T47D (cell line): ENCODE data around the gene POFUT1.
"Not testable (repeated sequence)": the region's sequence is repeated elsewhere in the genome, so short reads cannot be mapped to it uniquely, and the experiment has no call there.

ENCODE experiments used
- DNase-seq, 2 experiments: peaks; one replicate each; pipeline versions ENCODE4 v3.0.0 to v3.0.0-alpha.2; 2011 to 2012; ENCODE audit warnings: low read depth in 1 of 2, low spot score in 1 of 2
- JUND ChIP-seq: IDR thresholded peaks from 2 replicates; pipeline ENCODE4 v1.6.1; 2012; ENCODE audit warnings: low read depth
- in situ Hi-C: cut with HindIII; loops from 2 replicates; pipeline ENCODE4 v1.10.0; 2016; ENCODE audit warnings: low sequenced_read_pairs, low pct_unique_long_range_greater_than_20kb

POFUT1 gene

DNA sequence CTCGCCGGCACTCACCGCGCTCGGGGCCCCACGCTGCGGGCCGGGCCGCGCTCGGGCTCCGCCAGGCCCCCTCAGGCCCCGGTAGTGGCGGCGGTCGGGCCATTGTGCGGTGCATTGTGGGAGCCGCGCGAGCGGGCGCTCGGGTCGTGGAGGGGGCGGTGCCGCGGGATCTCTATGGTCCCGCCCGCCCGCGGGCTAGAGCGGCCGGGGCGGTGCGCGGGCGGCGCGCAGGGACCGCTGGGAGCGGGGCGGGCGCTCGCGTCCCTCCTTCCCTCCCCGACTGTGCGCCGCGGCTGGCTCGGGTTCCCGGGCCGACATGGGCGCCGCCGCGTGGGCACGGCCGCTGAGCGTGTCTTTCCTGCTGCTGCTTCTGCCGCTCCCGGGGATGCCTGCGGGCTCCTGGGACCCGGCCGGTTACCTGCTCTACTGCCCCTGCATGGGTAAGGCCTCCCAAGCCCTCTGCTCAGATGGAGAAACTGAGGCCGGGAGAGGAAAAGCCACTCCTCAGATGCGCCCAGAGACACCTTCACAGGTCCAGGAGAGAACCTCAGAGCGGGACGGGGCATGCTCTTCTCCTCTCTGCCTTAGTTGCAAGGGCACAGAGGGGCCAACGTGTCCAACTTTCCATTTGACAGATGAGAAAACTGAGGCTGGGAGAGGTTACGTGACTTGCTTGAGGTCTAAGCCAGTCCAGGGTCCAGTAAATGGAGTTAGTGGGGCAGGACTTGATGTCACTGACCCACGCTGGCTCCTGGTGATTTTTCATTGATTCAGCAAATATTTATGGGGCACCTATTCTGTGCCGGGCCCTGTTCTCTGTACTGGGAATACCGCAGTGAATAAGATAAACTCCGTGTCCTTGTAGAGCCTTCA, at the start of gene POFUT1, which contains the start of gene PLAGL2:
Gene POFUT1, plus strand, starts transcription at position 255 of the 873 bp plus-strand sequence. Its CDS starts 62 bp downstream, at position 317.
Gene PLAGL2, minus strand, starts transcription at position 118 of the 873 bp plus-strand sequence. CDS start 5,565 bp downstream, outside the sequence.
- peak; percentile 95 to 98 for DNase-seq
- TF ChIP-seq JUND: no peak
- in situ Hi-C loops: no loop called here

DNA sequence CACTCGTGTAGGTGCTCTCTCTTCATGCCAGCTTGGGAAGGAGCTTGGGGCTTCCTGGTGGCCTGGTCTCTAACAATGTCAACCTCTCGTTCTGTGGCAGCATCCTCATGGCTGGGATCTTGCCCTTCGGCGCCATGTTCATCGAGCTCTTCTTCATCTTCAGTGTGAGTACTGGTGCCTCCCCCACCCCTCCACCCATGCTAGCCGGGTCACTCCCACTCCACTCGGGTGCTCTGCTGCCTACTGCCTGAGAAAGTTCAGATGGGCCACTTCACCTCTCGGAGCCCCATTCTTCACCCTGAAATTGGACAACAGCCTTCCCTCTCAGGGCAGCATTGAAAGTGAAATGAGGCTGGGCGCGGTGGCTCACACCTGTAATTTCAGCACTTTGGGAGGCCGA, 49.3 kb upstream of the POFUT1 start:
- in situ Hi-C loops: no loop called here
- no peak for DNase-seq
- TF ChIP-seq JUND: no peak

DNA sequence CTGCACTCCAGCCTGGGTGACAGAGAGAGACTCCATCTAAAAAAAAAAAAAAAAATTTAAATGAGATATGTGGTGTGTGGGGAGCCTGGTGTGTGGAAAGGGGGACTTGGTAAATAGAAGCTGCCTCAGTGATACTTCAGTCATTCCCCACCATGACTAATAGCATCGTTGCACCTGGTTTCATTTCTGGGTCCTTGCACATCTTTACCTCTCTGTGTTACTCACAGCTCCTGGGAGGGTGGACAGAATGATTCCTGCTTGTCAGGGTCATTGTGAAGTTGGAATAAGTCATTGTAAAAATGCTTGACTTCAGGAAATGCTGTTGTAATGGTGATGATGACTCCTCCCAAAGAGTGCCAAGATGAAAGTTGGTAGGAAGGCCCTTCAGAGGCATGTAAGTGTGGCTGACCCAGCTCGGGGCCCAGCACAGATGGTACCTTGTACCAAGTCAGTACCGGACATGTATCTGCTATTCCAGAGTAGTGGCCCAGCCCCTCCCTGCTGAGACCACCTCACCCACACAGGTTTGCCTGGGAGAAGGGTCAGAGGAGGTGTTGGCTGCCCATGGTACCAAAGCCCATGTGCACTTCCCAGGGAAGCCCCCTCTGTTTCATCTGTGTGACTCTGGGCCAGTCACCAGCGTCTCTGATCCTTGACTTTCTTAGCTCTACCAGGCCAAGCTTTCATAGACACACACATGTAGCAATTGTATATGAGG, 48.6 kb upstream of the POFUT1 start:
- DNase-seq: no peak
- no peak for TF ChIP-seq JUND
- in situ Hi-C loops: no loop called here

DNA sequence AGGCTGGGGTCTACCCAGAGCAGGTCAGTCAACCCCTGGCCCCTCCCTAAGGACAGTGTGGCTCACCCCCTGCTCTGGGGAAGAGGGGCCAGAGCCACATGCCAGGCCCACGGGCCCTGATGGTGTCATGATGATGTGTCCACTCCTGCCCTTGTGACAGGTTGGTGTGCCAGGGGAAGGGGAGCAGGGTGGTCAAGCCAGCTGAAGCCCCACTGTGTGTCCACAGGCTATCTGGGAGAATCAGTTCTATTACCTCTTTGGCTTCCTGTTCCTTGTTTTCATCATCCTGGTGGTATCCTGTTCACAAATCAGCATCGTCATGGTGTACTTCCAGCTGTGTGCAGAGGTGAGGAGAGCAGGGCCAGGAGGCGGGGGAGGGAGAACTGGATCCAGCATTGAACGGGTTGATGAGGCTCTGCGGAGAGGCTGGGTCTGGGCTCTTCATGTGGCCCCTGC, 47.9 kb upstream of the POFUT1 start:
- in situ Hi-C loops: no loop called here
- no peak for TF ChIP-seq JUND
- DNase-seq: no peak

DNA sequence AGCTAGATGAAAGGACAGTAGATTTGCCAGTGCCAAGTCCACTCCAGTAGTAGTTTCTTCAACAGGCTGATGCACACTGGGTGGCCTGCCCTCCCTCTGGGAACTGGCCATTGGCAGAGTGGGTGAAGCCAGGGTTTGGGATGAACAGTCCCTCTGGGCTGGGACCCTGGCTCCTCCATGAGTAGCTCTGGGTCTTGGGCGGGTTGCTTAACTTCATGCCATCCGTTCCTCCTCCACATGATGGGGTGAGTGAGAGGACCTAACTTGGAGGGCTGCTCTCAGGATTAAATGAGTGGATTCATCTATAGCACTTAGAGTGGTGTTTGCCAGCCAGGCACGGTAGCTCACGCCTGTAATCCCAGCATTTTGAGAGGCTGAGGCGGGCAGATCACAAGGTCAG, 47.3 kb upstream of the POFUT1 start:
- in situ Hi-C loops: no loop called here
- no peak for DNase-seq
- TF ChIP-seq JUND: no peak

DNA sequence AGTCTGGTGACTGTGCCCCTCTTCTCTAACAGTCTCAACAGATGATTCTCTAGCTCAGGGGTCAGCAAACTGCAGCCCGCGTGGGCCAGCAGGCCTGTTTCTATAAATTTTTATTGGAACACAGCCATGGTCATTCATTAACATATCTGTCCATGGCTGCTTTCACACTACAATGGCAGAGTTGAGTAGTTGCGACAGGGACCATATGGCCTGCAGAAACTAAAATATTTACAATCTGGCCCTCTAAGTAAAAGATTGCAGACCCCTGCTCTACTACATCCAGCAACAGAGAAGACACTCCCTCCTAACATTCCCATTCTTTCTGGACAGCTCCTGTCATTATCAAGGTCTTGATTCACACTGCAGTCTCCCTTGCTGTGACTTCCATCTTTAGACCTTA, 45.3 kb upstream of the POFUT1 start:
- in situ Hi-C loops: no loop called here
- no peak for DNase-seq
- TF ChIP-seq JUND: no peak

DNA sequence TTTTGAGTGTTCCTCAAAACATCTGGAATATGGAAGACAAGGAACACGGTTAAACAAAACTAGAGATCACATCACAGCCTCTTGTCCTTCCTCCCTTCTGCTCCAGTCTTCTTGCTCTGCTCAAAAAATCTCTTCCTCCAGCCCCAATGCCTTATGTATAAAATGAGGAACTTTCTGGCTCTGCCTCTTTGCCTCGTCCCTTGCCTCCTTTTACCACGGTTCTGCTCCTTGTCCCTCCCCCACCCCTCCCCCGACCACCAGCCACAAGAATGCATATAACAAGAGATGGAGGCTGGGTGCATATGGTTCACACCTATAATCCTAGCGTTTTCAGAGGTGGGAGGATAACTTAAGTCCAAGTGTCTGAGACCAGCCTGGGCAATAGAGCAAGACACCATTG, 43.7 kb upstream of the POFUT1 start:
- in situ Hi-C loops: no loop called here
- TF ChIP-seq JUND: no peak
- no peak for DNase-seq

DNA sequence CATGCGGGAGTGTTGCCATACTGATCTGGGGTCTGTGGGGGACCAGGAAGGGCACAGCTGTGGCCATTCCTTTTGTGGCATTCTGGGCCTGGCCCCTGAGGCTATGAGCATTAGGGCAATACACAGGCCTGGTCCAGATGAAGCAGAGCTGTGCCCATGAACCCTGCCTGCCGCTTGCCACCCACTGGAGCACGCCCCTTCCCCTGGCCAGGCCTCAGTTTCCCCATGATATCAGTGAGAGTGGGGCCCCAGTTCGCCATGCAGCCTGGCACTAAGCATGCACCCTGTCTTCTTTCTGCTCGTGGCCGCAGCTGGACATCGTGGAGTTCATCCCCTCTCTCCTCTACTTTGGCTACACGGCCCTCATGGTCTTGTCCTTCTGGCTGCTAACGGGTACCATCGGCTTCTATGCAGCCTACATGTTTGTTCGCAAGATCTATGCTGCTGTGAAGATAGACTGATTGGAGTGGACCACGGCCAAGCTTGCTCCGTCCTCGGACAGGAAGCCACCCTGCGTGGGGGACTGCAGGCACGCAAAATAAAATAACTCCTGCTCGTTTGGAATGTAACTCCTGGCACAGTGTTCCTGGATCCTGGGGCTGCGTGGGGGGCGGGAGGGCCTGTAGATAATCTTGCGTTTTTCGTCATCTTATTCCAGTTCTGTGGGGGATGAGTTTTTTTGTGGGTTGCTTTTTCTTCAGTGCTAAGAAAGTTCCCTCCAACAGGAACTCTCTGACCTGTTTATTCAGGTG, 42.5 kb upstream of the POFUT1 start:
- TF ChIP-seq JUND: no peak
- in situ Hi-C loops: no loop called here
- DNase-seq: no peak

DNA sequence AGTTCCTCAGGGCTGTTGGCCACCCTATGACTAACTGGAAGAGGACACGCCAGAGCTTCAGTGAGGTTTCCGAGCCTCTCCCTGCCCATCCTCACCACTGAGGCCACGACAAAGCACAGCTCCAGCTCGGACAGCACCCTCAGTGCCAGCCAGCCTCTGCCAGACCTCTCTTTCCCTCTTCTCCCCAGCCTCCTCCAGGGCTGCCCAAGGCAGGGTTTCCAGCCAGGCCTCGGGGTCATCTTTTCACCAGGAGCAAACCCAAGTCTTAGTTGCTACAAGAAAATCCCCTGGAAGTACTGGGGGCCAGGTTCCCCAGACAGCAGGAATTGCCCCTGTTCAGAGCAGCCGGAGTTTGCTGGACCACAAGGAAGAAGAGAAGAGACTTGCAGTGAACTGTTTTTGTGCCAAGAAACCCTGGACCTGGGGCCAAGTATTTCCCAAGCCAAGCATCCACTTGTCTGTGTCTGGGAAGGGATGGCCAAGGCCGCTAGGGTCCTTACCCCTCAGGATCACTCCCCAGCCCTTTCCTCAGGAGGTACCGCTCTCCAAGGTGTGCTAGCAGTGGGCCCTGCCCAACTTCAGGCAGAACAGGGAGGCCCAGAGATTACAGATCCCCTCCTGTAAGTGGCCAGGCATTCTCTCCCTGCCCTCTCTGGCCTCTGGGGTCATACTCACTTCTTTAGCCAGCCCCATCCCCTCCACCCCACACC, 41.7 kb upstream of the POFUT1 start:
- in situ Hi-C loops: no loop called here
- no peak for DNase-seq
- TF ChIP-seq JUND: no peak

DNA sequence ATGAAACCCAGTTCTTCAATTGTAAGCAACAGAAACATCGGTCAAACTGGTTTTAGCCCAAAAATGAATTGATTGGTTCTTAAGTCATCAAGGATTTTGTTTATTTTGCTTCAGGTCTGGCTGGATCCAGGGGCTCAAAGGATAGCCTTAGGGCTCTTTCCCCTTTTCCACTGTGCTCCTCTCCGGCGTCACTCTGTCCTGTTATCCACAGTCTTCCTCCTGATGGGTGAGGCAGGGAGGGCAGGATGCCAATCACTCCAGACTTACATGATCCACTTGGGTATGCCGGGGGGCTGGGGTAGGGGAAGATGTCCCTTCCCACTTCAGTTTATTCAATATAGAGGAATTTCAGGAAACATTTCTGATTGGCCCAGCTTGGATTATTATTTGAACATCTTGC, 40.1 kb upstream of the POFUT1 start:
- no peak for DNase-seq
- in situ Hi-C loops: no loop called here
- no peak for TF ChIP-seq JUND

DNA sequence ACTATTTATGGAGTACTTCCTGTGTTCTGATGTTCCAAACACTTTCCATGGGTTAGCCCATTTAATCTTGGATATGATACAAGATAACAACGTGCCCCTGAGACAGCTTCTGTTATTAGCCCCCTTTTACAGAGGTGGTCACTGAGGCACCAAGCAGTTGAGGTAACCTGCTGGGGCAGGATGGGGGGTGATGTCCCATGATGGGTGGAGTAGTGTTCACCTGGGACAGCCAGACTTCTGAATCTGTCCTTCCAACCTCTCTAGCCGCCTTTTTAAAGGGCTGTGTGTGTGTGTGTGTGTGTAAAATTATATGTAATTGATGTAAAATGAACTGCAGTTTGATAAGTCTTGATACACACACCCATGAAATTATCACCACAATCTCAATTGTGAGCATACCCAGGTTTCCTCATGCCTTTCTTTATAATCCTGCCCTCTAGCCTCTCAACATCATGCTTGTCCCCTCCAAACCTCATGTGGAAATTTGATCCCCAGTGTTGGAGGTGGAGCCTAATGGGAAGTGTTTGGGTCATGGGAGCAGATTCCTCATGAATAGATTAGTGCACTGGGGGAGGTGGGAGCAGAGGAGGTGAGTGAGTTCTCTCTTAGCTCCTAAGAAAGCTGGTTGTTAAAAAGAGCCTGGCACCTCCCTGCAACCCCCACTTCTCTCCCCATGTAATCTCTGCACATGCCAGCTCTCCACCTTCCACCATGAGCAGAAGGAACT, 39.3 kb upstream of the POFUT1 start:
- in situ Hi-C loops: no loop called here
- TF ChIP-seq JUND: no peak
- DNase-seq: peak in 1 of 2 experiments; percentile 25

DNA sequence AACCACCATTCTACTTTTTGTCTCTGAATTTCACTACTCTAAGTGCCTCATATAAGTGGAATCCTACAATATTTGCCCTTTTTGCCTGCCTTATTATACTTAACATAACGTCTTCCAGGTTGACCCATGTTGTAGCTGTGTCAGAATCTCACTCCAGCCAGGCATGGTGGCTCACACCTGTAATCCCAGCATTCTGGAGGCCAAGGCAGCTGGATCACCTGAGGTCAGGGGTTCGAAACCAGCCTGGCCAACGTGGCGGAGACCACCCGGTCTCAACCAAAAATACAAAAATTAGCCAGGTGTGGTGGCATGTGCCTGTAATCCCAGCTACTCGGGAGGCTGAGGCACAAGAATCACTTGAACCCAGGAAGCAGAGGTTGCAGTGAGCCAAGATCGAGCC, 30.0 kb upstream of the POFUT1 start:
- in situ Hi-C loops, DNase-seq: not testable (repeated sequence)
